IMR-90 (cell line): ENCODE measurements around the gene COA1.
A peak's percentile ranks its signal among the peaks of the same experiment; 100 is the strongest.

Source experiments
- CEBPB ChIP-seq: IDR thresholded peaks from 2 replicates; pipeline ENCODE4 v1.6.1; 2012; ENCODE audit warnings: low read depth, low read length, improper control_type of control experiment
- CTCF ChIP-seq: conservative IDR thresholded peaks from 2 replicates; pipeline ENCODE4 v1.5.1; 2012; ENCODE audit warnings: mild to moderate bottlenecking, low read depth, low read length, improper control_type of control experiment
- FOS ChIP-seq: fragments of 150-350 bp; IDR thresholded peaks from 2 replicates; pipeline ENCODE4 v1.6.1; 2016; ENCODE audit warnings: low read depth, low read length
- MAZ ChIP-seq: IDR thresholded peaks from 2 replicates; pipeline ENCODE4 v1.6.1; 2012; ENCODE audit warnings: low read depth, mild to moderate bottlenecking, low read length, improper control_type of control experiment, moderate library complexity, borderline replicate concordance
- POLR2A ChIP-seq: IDR thresholded peaks from 2 replicates; pipeline ENCODE4 v1.6.1; 2012; ENCODE audit warnings: mild to moderate bottlenecking, low read depth, low read length
- SMC3 ChIP-seq: fragments of 150-350 bp; IDR thresholded peaks from 2 replicates; pipeline ENCODE4 v1.6.1; 2016; ENCODE audit warnings: low read depth, mild to moderate bottlenecking, antibody characterized with exemption, low read length, moderate library complexity
- USF2 ChIP-seq: fragments of 150-350 bp; IDR thresholded peaks from 2 replicates; pipeline ENCODE4 v1.6.1; 2017; ENCODE audit warnings: mild to moderate bottlenecking, antibody characterized with exemption, low read length, low read depth

GRCh38 chr7:43666938-43667337, 62.4 kb downstream of the COA1 start:
- no peak for TF ChIP-seq CTCF
- TF ChIP-seq MAZ: no peak
- TF ChIP-seq SMC3: no peak
- TF ChIP-seq USF2: no peak
- no peak for TF ChIP-seq FOS
- TF ChIP-seq CEBPB: peak; percentile 78
- TF ChIP-seq POLR2A: no peak
